ENCODE data around the gene P3H4.
"Not testable (repeated sequence)": the region's sequence is repeated elsewhere in the genome, so short reads cannot be mapped to it uniquely, and the experiment has no call there.

The P3H4 gene

GRCh38 chr17:41835214-41835799 is 23.6 kb upstream of the P3H4 start:
- H3K27ac ChIP-seq (ENCODE audit: low read length): no peak overlapping the region
- peak overlapping the region; percentile 63 for H3K4me2 ChIP-seq (ENCODE audit: low read depth, low read length)
- H3K36me3 ChIP-seq (replicated peaks; ENCODE audit: insufficient read depth, low read length): no peaks in the 10 kb centered on the region
- H3K4me1 ChIP-seq (ENCODE audit: low read length): peaks cover 6% of the 10 kb centered on the region; the same call in 1 of the 2 replicates
- H3K9me2 ChIP-seq (replicated peaks; ENCODE audit: insufficient read depth, low read length): no peaks in the 10 kb centered on the region
- peak overlapping the region; percentile 79 for H3K9ac ChIP-seq (ENCODE audit: low read length)
- no peaks in the 10 kb centered on the region for H3F3A ChIP-seq (ENCODE audit: insufficient read depth, low read length)
- peak overlapping the region; percentile 87 for H3K4me3 ChIP-seq (ENCODE audit: low read length)
- H3K79me2 ChIP-seq (ENCODE audit: low read length): no peaks in the 10 kb centered on the region
- no peaks in the 10 kb centered on the region for H3K27me3 ChIP-seq (replicated peaks; ENCODE audit: insufficient read depth, low read length)
- no peaks in the 10 kb centered on the region for H4K20me1 ChIP-seq (ENCODE audit: insufficient read depth, low read length)
- H3K9me3 ChIP-seq (replicated peaks; ENCODE audit: insufficient read depth, low read length): no peaks in the 10 kb centered on the region
- TF ChIP-seq CTCF (IDR thresholded peaks at IDR 0.05; ENCODE audit: low read length) (no peak), EZH2 (optimal IDR thresholded peaks at IDR 0.05; ENCODE audit: low read depth, low read length) (no peak), EZH2phosphoT487 (IDR thresholded peaks at IDR 0.05; ENCODE audit: low read length) (no peak)
- H2AFZ ChIP-seq (ENCODE audit: low read length): peak overlapping the region; percentile 78
- DNase-seq: no peak

- not testable (repeated sequence) for H3K4me1 ChIP-seq (ENCODE audit: low read length); H3K9me3 ChIP-seq (replicated peaks; ENCODE audit: insufficient read depth, low read length); H3K79me2 ChIP-seq (ENCODE audit: low read length); H3K27ac ChIP-seq (ENCODE audit: low read length); H3F3A ChIP-seq (ENCODE audit: insufficient read depth, low read length); H3K4me3 ChIP-seq (ENCODE audit: low read length); H3K9me2 ChIP-seq (replicated peaks; ENCODE audit: insufficient read depth, low read length); H3K36me3 ChIP-seq (replicated peaks; ENCODE audit: insufficient read depth, low read length); H2AFZ ChIP-seq (ENCODE audit: low read length); DNase-seq; H4K20me1 ChIP-seq (ENCODE audit: insufficient read depth, low read length); H3K4me2 ChIP-seq (ENCODE audit: low read depth, low read length); H3K9ac ChIP-seq (ENCODE audit: low read length); H3K27me3 ChIP-seq (replicated peaks; ENCODE audit: insufficient read depth, low read length)
Measured at GRCh38 chr17:41829961-41830360, 18.2 kb upstream of the P3H4 start.

GRCh38 chr17:41825175-41825845 is 13.6 kb upstream of the P3H4 start:
- no peaks in the 10 kb centered on the region for H3K4me1 ChIP-seq (ENCODE audit: low read length)
- no peaks in the 10 kb centered on the region for H3K79me2 ChIP-seq (ENCODE audit: low read length)
- H3K27ac ChIP-seq (ENCODE audit: low read length): no peak overlapping the region
- H4K20me1 ChIP-seq (ENCODE audit: insufficient read depth, low read length): no peaks in the 10 kb centered on the region
- no peak for DNase-seq
- no peak overlapping the region for H3K4me3 ChIP-seq (ENCODE audit: low read length)
- peaks cover 3% of the 10 kb centered on the region; the same call in 1 of the 2 replicates for H3K27me3 ChIP-seq (replicated peaks; ENCODE audit: insufficient read depth, low read length)
- H3K9ac ChIP-seq (ENCODE audit: low read length): no peak overlapping the region
- TF ChIP-seq CTCF (IDR thresholded peaks at IDR 0.05; ENCODE audit: low read length): no peak
- TF ChIP-seq EZH2 (optimal IDR thresholded peaks at IDR 0.05; ENCODE audit: low read depth, low read length): no peak
- no peak for TF ChIP-seq EZH2phosphoT487 (IDR thresholded peaks at IDR 0.05; ENCODE audit: low read length)
- no peaks in the 10 kb centered on the region for H3K9me2 ChIP-seq (replicated peaks; ENCODE audit: insufficient read depth, low read length)
- no peaks in the 10 kb centered on the region for H3F3A ChIP-seq (ENCODE audit: insufficient read depth, low read length)
- H3K9me3 ChIP-seq (replicated peaks; ENCODE audit: insufficient read depth, low read length): no peaks in the 10 kb centered on the region
- no peak overlapping the region for H2AFZ ChIP-seq (ENCODE audit: low read length)
- no peak overlapping the region for H3K4me2 ChIP-seq (ENCODE audit: low read depth, low read length)
- H3K36me3 ChIP-seq (replicated peaks; ENCODE audit: insufficient read depth, low read length): no peaks in the 10 kb centered on the region

GRCh38 chr17:41824086-41824485 is 12.3 kb upstream of the P3H4 start:
- Histone ChIP-seq H3F3A (ENCODE audit: insufficient read depth, low read length) (no peaks in the 10 kb centered on the region), H3K4me3 (ENCODE audit: low read length) (no peak overlapping the region), H3K27ac (ENCODE audit: low read length) (no peak overlapping the region), H4K20me1 (ENCODE audit: insufficient read depth, low read length) (no peaks in the 10 kb centered on the region), H3K9me3 (replicated peaks; ENCODE audit: insufficient read depth, low read length) (no peaks in the 10 kb centered on the region), H3K9ac (ENCODE audit: low read length) (no peak overlapping the region), H3K4me2 (ENCODE audit: low read depth, low read length) (no peak overlapping the region), H3K27me3 (replicated peaks; ENCODE audit: insufficient read depth, low read length) (peaks cover 9% of the 10 kb centered on the region), H3K9me2 (replicated peaks; ENCODE audit: insufficient read depth, low read length) (no peaks in the 10 kb centered on the region), H3K79me2 (ENCODE audit: low read length) (no peaks in the 10 kb centered on the region), H2AFZ (ENCODE audit: low read length) (no peak overlapping the region), H3K36me3 (replicated peaks; ENCODE audit: insufficient read depth, low read length) (no peaks in the 10 kb centered on the region), H3K4me1 (ENCODE audit: low read length) (no peaks in the 10 kb centered on the region)
- TF ChIP-seq CTCF (IDR thresholded peaks at IDR 0.05; ENCODE audit: low read length) (no peak), EZH2 (optimal IDR thresholded peaks at IDR 0.05; ENCODE audit: low read depth, low read length) (no peak), EZH2phosphoT487 (IDR thresholded peaks at IDR 0.05; ENCODE audit: low read length) (no peak)
- no peak for DNase-seq
